ENCODE data around the gene CDCA8. TPM values are rescaled to one million over a fixed set of nuclear protein-coding genes. Genes with fewer than 3 reads are reported as not detected.

CDCA8 gene
- 2.7 and 7.9 TPM in 2 replicates for total RNA-seq

GRCh38 chr1:37692078-37692833 lies at the start of gene CDCA8:
CDCA8 (plus strand) TSS chr1:37692516; CDS start chr1:37692691, 175 bp downstream.

Small RNA genes lying within 50 kb of the gene (small RNA-seq; reads per million reads assigned to genes)
- not detected for gene RF00019

Other genes with a start within 250 kb of the CDCA8 start
- 10.2 and 11.3 TPM in 2 replicates for gene ZC3H12A, start 217.9 kb upstream of the CDCA8 start, total RNA-seq
- 53.0 and 75.3 TPM in 2 replicates for gene MEAF6, start 177.8 kb upstream of the CDCA8 start, total RNA-seq
- 9.1 and 11.4 TPM in 2 replicates for gene SNIP1, start 138.2 kb upstream of the CDCA8 start, total RNA-seq
- gene DNALI1, start 135.6 kb upstream of the CDCA8 start, total RNA-seq, result 3.4 and 7.9 TPM in 2 replicates
- 45.9 and 48.6 TPM in 2 replicates for gene GNL2, start 96.6 kb upstream of the CDCA8 start, total RNA-seq
- gene RSPO1, start 57.6 kb upstream of the CDCA8 start, total RNA-seq, result not detected in 2 replicates
- under 0.01 TPM in 1 of 2 replicates, not detected in the other for gene EPHA10, start 72.6 kb downstream of the CDCA8 start, total RNA-seq
- gene MANEAL, start 101.3 kb downstream of the CDCA8 start, total RNA-seq, result 0.98 and 2.0 TPM in 2 replicates
- 14.5 and 26.4 TPM in 2 replicates for gene C1orf122, start 115.3 kb downstream of the CDCA8 start, total RNA-seq
- 5.1 and 10.7 TPM in 2 replicates for gene YRDC, start 115.7 kb downstream of the CDCA8 start, total RNA-seq
- gene MTF1, start 167.1 kb downstream of the CDCA8 start, total RNA-seq, result 2.6 and 3.5 TPM in 2 replicates

All from placental epithelial cell (primary cell).